IMR-90 (cell line): Measurements from ENCODE around the gene FLVCR1. TPM values are rescaled to one million over a fixed set of nuclear protein-coding genes. Genes with fewer than 3 reads are reported as not detected.

Experiments
- ATAC-seq: fragments of 200-7000 bp; cut with Tn5 transposase; 2 replicates; pipeline ENCODE4 v1.9.1; 2020; ENCODE audit warnings: low read depth, mild to moderate bottlenecking, moderate library complexity
- BruUV-seq: library from RNA; stranded (reverse); fragments of 400-500 nt; replicated peaks from 2 replicates; lab custom pipeline; 2021; lab: Mats Ljungman, UMichigan
- CTCF ChIA-PET: fragments of 300-600 bp; formaldehyde crosslinking; extraction: SDS; loops from one replicate; lab custom pipeline; 2021; ENCODE audit warnings: antibody characterized with exemption; lab: Yijun Ruan, JAX
- POLR2A ChIA-PET: fragments of 300-600 bp; sonication (Branson Sonifier 250); formaldehyde crosslinking; loops from one replicate; lab custom pipeline; 2022; ENCODE audit warnings: antibody characterized with exemption; ENCODE audit not compliant: unreplicated experiment; lab: Charles Lee
- DNase-seq: peaks from one replicate; pipeline ENCODE4 v3.0.0; 2013
- H2AFZ ChIP-seq: replicated peaks from 2 replicates; pipeline ENCODE3; 2013; ENCODE audit warnings: low read length, mild to moderate bottlenecking; ENCODE audit not compliant: poor library complexity
- H2AK5ac ChIP-seq: 2 replicates; pipeline ENCODE4 v1.6.1; 2013; ENCODE audit warnings: low read depth, low read length, inconsistent platforms
- H2AK9ac ChIP-seq: replicated peaks from 2 replicates; pipeline ENCODE3; 2013; ENCODE audit warnings: mild to moderate bottlenecking, low read depth, low read length, moderate library complexity; ENCODE audit not compliant: poor library complexity
- H2BK120ac ChIP-seq: 2 replicates; pipeline ENCODE4 v1.6.1; 2013; ENCODE audit warnings: low read depth, low read length, inconsistent platforms
- H2BK15ac ChIP-seq: 3 replicates; pipeline ENCODE4 v1.6.1; 2013; ENCODE audit warnings: low read depth, low read length, inconsistent platforms
- H2BK20ac ChIP-seq: 2 replicates; pipeline ENCODE4 v1.6.1; 2013; ENCODE audit warnings: low read depth, mild to moderate bottlenecking, inconsistent platforms, low read length, moderate library complexity
- H2BK5ac ChIP-seq: 2 replicates; pipeline ENCODE4 v1.6.1; 2013; ENCODE audit warnings: mild to moderate bottlenecking, low read depth, low read length, inconsistent platforms; ENCODE audit not compliant: poor library complexity, severe bottlenecking
- H3K14ac ChIP-seq: replicated peaks from 2 replicates; pipeline ENCODE4 v1.6.1; 2013; ENCODE audit warnings: low read depth, low read length, inconsistent platforms
- H3K18ac ChIP-seq: 2 replicates; pipeline ENCODE4 v1.6.1; 2013; ENCODE audit warnings: low read depth, low read length, control low read depth
- H3K23ac ChIP-seq: 2 replicates; pipeline ENCODE4 v1.6.1; 2013; ENCODE audit warnings: low read depth, low read length, inconsistent platforms
- H3K27ac ChIP-seq: 2 replicates; pipeline ENCODE4 v1.5.1; 2013; ENCODE audit warnings: mild to moderate bottlenecking, control low read depth, low read length; ENCODE audit not compliant: insufficient read depth
- H3K27me3 ChIP-seq: 2 replicates; pipeline ENCODE4 v1.6.1; 2013; ENCODE audit warnings: low read length; ENCODE audit not compliant: control insufficient read depth, insufficient read depth
- H3K36me3 ChIP-seq: 2 replicates; pipeline ENCODE4 v1.6.1; 2013; ENCODE audit warnings: low read length, mixed read lengths; ENCODE audit not compliant: control insufficient read depth, insufficient read depth
- H3K4ac ChIP-seq: 2 replicates; pipeline ENCODE4 v1.6.1; 2013; ENCODE audit warnings: low read depth, low read length, inconsistent platforms
- H3K4me1 ChIP-seq: 2 replicates; pipeline ENCODE4 v1.6.1; 2013; ENCODE audit warnings: low read length, mixed read lengths; ENCODE audit not compliant: control insufficient read depth, insufficient read depth
- H3K4me2 ChIP-seq: 2 replicates; pipeline ENCODE4 v1.6.1; 2013; ENCODE audit warnings: low read depth, mild to moderate bottlenecking, control low read depth, low read length, moderate library complexity
- H3K4me3 ChIP-seq: 2 replicates; pipeline ENCODE4 v1.5.1; 2013; ENCODE audit warnings: low read depth, mild to moderate bottlenecking, control low read depth, low read length, moderate library complexity; ENCODE audit not compliant: insufficient read depth
- H3K56ac ChIP-seq: 2 replicates; pipeline ENCODE4 v1.6.1; 2013; ENCODE audit warnings: low read length, inconsistent platforms; ENCODE audit not compliant: insufficient read depth; ENCODE audit errors: extremely low read depth
- H3K79me1 ChIP-seq, 2 experiments: 2 replicates each; pipeline ENCODE4 v1.6.1; 2013; ENCODE audit warnings: low read length in 2 of 2, inconsistent platforms in 1 of 2, low read depth in 1 of 2
- H3K9ac ChIP-seq: 2 replicates; pipeline ENCODE4 v1.6.1; 2013; ENCODE audit warnings: low read depth, low read length, control low read depth
- H3K9me1 ChIP-seq: 2 replicates; pipeline ENCODE4 v1.6.1; 2013; ENCODE audit warnings: low read length, inconsistent platforms; ENCODE audit not compliant: insufficient read depth
- H3K9me3 ChIP-seq: 2 replicates; pipeline ENCODE4 v1.6.1; 2013; ENCODE audit warnings: low read length; ENCODE audit not compliant: control insufficient read depth, insufficient read depth
- H4K20me1 ChIP-seq: 2 replicates; pipeline ENCODE4 v1.6.1; 2013; ENCODE audit warnings: low read length, inconsistent platforms; ENCODE audit not compliant: insufficient read depth
- H4K5ac ChIP-seq: 2 replicates; pipeline ENCODE4 v1.6.1; 2013; ENCODE audit warnings: mild to moderate bottlenecking, low read depth, low read length, control low read depth
- H4K8ac ChIP-seq, 2 experiments: 2 replicates each; pipeline ENCODE4 v1.6.1; 2013; ENCODE audit warnings: low read depth in 2 of 2, low read length in 2 of 2, control low read depth in 1 of 2, inconsistent platforms in 1 of 2
- H4K91ac ChIP-seq: 2 replicates; pipeline ENCODE4 v1.6.1; 2013; ENCODE audit warnings: low read depth, low read length, inconsistent platforms; ENCODE audit not compliant: insufficient read depth
- CTCF ChIP-seq: conservative IDR thresholded peaks from 2 replicates; pipeline ENCODE4 v1.5.1; 2012; ENCODE audit warnings: mild to moderate bottlenecking, low read depth, low read length, improper control_type of control experiment
- FOS ChIP-seq: fragments of 150-350 bp; IDR thresholded peaks from 2 replicates; pipeline ENCODE4 v1.6.1; 2016; ENCODE audit warnings: low read depth, low read length
- MXI1 ChIP-seq: IDR thresholded peaks from 2 replicates; pipeline ENCODE4 v1.6.1; 2012; ENCODE audit warnings: low read depth, mild to moderate bottlenecking, low read length, moderate library complexity, borderline replicate concordance
- NFE2L2 ChIP-seq: fragments of 150-350 bp; IDR thresholded peaks from 2 replicates; pipeline ENCODE4 v1.6.1; 2016; ENCODE audit warnings: low read depth, mild to moderate bottlenecking, low read length
- RAD21 ChIP-seq: IDR thresholded peaks from 2 replicates; pipeline ENCODE4 v1.6.1; 2012; ENCODE audit warnings: low read length, improper control_type of control experiment
- SMC3 ChIP-seq: fragments of 150-350 bp; IDR thresholded peaks from 2 replicates; pipeline ENCODE4 v1.6.1; 2016; ENCODE audit warnings: low read depth, mild to moderate bottlenecking, antibody characterized with exemption, low read length, moderate library complexity
- WGBS, 2 experiments: methylation state at CpG; one replicate each; pipeline versions ENCODE4 v1.1.5 to v1.1.7; 2013; ENCODE audit warnings: missing lambda C conversion rate in 2 of 2; ENCODE audit not compliant: insufficient read length in 1 of 2; ENCODE audit errors: extremely low coverage in 2 of 2; 5-methylcytosine and 5-hydroxymethylcytosine counted together
- dilution Hi-C: fragments of 300-500 bp; cut with HindIII; formaldehyde crosslinking; loops from one replicate; pipeline ENCODE4 v1.14.3; 2018; ENCODE audit warnings: low sequenced_read_pairs; ENCODE audit not compliant: unreplicated experiment
- in situ Hi-C: fragments of 300-500 bp; cut with MboI; formaldehyde crosslinking; loops from 3 replicates; pipeline ENCODE4 v1.14.3; 2019; ENCODE audit warnings: low sequenced_read_pairs, inconsistent platforms, mixed read lengths
- intact Hi-C: fragments of 100-400 bp; cut with micrococcal nuclease; formaldehyde crosslinking; loops from 2 replicates; pipeline ENCODE4 v1.10.0; 2022
- polyA plus RNA-seq, 3 experiments: library from polyadenylated mRNA; depleted of rRNA; stranded (reverse); fragments of >200 nt; gene quantifications; 2 replicates each; pipeline ENCODE4 v1.2.3, GENCODE V29; 2012; ENCODE audit warnings: low replicate concordance in 1 of 3
- total RNA-seq: library from RNA; depleted of rRNA; stranded (reverse); fragments of >200 nt; gene quantifications from 2 replicates; pipeline ENCODE4 v1.2.3, GENCODE V29; 2012

The FLVCR1 gene
- total and polyA plus RNA-seq, 2 of the 4 experiments (the other 2 are of a cell fraction), result 2.4 to 3.9 TPM

- no peak overlapping the region for H4K5ac ChIP-seq
- H4K20me1 ChIP-seq, result no peaks in the 10 kb centered on the region
- no peak overlapping the region for H3K18ac ChIP-seq
- DNase-seq (no peak), ATAC-seq (no peak)
- no peak overlapping the region for H3K4ac ChIP-seq
- no peak overlapping the region; the same call in 1 of the 2 replicates for H3K23ac ChIP-seq
- H2BK20ac ChIP-seq, result no peak overlapping the region
- POLR2A ChIA-PET, result no interaction called here
- dilution Hi-C loops, result no loop called here
- no peak overlapping the region for H2AK9ac ChIP-seq
- no peak overlapping the region for H4K91ac ChIP-seq
- no TSS peak for BruUV-seq
- H3K9me1 ChIP-seq, result no peaks in the 10 kb centered on the region
- no peak overlapping the region for H2BK15ac ChIP-seq
- no peak overlapping the region for H2AFZ ChIP-seq
- H3K36me3 ChIP-seq, result 0 out of 2 replicates have a peak, but pooled peaks cover 1% of the 10 kb centered on the region
- TF ChIP-seq RAD21 (0 out of 2 replicates have a peak, but pooled peaks have one; percentile 10), NFE2L2 (no peak), FOS (no peak), CTCF (peak; percentile 30), MXI1 (no peak), SMC3 (peak; percentile 26; the same call in 1 of the 2 replicates)
- no peak overlapping the region for H2BK5ac ChIP-seq
- WGBS, 2 experiments, result no CpG with 5 or more reads among the region's 5 CpGs
- no peak overlapping the region for H3K56ac ChIP-seq
- H3K4me1 ChIP-seq, result no peaks in the 10 kb centered on the region
- H3K79me1 ChIP-seq, result no peaks in the 10 kb centered on the region
- H2BK120ac ChIP-seq, result no peak overlapping the region
- H3K9me3 ChIP-seq, result no peaks in the 10 kb centered on the region
- no peak overlapping the region for H4K8ac ChIP-seq
- H3K27me3 ChIP-seq, result no peaks in the 10 kb centered on the region
- in situ Hi-C loops, result loop anchor here (10.0 kb wide), 1 partner anchor 180 kb away; no protein-coding TSS in a partner anchor
- no peak overlapping the region for H3K4me2 ChIP-seq
- intact Hi-C loops, result no loop called here
- H3K4me3 ChIP-seq, result no peak overlapping the region
- H3K14ac ChIP-seq, result no peak overlapping the region
- H2AK5ac ChIP-seq, result no peak overlapping the region
- H3K9ac ChIP-seq, result no peak overlapping the region
- H3K27ac ChIP-seq, result no peak overlapping the region
- CTCF ChIA-PET, result interaction anchor here (0.8 to 1.1 kb wide), 3 partner anchors 9 to 181 kb away, joined by 3 to 9 read pairs (median 4); no protein-coding TSS in a partner anchor
These were observed 43.3 kb upstream of the FLVCR1 start for GRCh38 chr1:212814537-212815334.
